GDM1 (cell line): ENCODE results near the gene KCTD1.

Experiments
- DNase-seq: peaks from one replicate; lab custom pipeline; 2025; lab: John Stamatoyannopoulos, UW

KCTD1 gene

DNA sequence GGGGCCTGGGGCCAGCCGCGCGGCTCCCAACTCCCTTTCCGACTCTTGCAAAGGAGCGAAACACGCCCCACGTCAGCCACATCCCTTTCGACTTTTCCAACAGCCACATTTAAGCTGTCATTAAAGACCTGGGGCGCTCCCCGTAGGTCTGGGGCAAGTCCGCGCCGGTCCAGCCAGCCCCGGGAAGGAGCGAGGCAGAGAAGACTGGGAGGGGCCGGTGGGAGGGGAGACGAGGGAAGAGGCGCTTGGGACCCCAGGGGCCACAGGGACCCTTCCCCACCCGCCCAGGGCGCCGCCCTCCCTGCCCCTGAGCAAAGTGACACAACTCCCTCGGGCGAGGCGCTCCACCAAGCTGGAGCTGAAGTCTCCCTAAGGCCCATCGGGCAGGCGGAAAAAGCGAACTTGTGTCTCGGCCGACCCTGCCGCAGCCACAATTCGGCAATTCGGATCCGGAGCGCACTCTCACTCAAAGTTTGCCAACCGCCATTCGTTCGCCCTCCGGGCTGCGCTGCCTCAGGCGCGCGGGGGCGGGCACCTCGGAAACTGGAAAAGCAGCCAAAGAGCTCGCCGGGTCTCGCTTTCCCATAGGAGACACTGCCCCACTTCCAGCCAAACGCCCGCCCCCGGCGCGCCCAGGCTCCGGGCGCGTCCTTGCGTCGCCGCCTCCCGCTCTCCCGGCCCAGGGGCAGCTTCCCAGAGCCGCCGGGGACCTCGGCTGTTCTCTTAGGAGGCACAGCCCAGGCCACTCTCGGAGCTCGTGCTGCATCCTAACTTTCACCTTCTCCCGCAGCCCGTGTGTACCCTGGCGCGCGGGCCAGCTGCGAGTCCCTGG is 1.1 kb upstream of the KCTD1 start:
- no peak for DNase-seq

DNA sequence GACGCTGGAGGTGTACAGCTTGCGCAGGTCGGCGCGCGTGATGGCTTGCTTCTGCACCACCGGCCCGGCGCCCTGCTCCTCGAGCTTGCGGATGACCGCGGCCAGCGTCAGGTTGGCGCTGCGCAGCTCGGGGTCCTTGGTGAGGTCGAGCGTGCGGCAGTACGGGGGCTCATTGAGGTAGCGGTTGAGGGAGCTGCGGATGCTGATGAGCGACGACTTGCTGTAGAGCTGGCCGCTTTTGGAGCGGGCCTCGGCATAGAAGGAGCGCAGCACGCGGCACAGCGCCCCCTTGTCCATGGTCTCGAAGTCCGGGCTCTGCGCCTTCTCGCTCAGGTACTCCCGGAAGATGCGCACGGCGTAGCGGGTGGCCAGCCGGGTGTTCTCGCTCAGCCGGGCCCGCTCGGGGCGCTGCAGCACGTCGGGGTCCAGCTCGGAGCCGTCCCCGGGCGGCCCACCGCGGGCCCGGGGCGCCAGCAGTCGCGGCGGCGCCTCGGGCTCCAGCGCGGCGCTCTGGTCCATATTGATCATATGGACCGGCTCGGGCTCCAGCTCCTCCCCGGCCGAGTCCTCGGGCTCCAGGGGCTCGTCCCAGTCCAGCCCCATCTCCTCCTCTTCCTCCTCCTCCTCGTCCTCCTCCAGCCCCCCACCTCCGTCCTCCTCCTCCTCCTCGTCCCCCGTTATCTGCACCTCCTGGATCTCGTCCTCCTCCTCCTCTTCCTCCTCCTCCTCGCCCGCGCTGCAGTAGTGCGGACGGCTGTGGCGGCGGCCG is 523 bp downstream of the KCTD1 start:
- no peak for DNase-seq

DNA sequence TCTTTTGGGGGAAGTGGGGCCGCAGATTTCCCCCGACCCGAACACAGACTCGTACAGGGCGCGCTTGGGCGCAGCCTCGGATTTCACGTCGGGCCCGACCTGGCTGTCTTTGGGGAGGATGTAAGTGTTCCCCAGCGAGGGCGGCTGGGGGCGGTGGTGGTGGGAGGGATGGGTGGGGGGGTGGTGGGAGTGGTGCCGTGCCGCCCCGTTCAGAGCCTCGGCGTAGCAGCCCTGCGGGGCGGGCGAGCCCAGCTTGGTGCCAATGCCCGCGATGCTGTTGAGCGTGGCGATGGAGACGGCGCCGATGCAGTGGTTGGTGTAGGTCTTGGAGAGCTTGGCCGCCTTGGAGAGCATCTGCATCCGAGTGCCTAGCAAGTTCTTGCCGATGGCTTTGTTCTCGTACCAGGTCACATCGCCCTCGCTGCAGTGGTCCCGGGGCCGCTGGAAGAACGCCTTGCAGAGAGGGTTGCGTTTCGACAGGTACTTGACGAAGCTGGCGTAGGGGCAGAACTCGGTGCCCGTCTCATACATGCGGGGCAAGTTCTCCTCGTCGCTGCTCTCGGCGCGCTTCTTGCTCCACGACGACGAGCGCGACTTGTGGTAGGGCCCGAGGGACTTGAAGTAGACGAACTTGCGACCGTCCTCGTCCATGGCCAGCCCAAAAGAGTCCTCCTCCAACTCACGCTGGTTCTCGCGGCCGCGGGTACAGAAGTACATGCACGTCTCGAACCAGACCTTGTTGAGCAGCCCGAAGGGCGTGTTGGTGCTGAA is 1.3 kb downstream of the KCTD1 start:
- no peak for DNase-seq

DNA sequence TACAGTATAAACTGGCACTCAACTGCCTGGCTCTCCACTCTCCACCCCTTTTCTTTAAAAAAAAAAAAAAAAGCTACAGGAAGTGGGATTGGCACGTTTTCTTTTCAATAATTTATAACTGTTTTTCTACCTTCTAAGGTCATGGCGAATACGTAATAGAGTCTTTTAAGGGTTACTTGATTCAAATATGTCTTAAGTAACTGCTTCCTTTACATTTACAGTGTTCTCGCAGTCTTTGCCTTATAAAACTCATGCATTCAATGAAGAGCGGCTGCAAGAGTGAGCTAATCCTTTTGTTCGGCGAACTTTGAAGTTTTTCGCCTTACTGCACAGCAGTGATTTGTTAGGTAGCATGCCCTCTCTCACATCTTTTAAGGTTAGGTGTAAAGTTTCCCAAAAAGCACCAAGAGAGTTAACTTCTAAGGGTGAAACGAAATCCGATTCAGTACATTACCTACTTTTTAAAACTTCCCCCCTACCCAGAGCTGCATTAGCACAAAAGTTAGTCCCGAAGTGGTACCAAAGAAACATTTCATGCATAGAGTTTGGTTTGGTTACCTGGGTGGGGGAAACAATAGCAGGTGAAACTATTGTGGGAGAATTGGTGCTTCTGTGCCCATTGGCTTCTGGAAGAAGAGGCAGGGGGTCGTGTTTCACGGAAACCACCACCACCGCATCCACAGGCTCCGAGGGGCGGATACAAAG is 2.0 kb downstream of the KCTD1 start:
- no peak for DNase-seq

- DNase-seq, result no peak
Observed at GRCh38 chr18:26545335-26546123, 2.8 kb downstream of the KCTD1 start.

DNA sequence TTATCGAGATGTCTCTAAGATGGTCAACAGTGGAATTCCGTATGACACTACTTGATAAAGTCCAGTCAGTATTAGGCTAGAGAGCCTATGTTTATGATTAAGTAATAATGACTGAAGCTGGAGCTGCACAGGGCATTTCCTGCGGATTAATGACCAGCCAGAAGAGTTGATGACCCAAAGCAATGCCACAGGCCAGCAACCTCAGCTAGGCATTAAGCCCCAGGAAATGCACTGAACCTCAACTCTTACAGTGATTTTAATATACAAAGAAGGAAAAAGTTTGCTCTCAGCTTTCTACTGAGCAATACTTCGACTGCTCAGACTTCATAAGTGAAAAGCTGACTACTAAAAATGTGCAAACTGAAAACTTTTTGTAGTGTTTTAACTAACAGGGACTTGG is 3.9 kb downstream of the KCTD1 start:
- no peak for DNase-seq

DNA sequence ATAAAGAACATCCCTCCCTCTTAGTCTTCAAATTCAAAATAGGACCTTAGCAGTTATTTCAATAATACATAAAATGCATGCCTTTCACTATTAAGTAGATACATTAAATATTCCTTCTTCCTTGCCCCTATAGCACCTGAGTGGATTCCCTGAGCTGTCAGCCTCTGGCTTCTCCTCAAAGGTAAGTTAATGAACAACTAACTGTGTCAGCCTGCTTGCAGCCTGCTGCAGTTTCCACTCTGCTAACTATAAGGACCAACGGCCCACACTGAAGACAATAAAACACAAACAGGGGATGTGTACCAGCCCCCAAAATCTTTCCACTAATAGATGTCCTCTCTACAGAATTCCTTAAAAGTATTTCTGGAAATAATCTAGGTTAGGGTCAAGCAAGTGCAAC is 5.0 kb downstream of the KCTD1 start:
- no peak for DNase-seq

GRCh38 chr18:26540043-26540628 is 8.2 kb downstream of the KCTD1 start:
- DNase-seq, result no peak

DNA sequence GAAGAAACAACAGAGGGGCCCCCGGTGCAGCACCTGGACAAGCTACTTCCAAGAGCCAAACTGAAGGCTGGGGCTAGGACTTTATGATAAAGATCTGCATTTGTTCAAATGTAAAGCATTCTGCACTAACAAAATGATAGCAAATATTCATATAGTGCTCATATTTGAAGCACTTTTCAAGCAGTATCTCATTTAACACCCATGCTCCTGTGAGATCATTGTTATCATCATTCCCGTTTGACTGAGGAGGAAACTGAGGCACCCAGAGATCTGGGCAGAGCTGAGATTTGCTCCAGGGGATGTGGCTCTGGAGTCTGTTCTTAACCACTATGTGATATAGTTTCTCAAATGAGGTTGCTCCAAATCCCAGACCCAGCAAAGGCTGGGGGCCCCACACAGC is 9.8 kb downstream of the KCTD1 start:
- no peak for DNase-seq

- no peak for DNase-seq
Observed at GRCh38 chr18:26536664-26537063, 11.7 kb downstream of the KCTD1 start.

- no peak for DNase-seq
Observed at GRCh38 chr18:26536032-26536431, 12.3 kb downstream of the KCTD1 start.

- DNase-seq, result no peak
Observed at GRCh38 chr18:26535630-26536029, 12.7 kb downstream of the KCTD1 start.

- no peak for DNase-seq
Observed at GRCh38 chr18:26532367-26533340, 15.7 kb downstream of the KCTD1 start.

GRCh38 chr18:26531605-26532298 is 16.6 kb downstream of the KCTD1 start:
- DNase-seq, result no peak

DNA sequence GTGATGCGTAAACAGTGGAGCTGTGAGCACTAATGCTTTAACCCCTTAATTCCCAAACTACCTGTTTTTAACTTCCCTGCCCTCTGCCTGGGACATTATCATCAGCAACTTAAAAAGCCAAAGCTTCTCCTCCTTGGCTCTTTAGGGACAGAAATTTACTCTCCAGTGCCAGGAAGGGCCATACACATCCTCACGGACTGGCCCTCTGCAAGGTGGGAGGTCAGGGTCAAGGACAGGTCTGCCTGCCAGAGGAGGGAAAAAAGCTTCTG is 21.5 kb downstream of the KCTD1 start:
- DNase-seq, result no peak

- DNase-seq, result no peak
Observed at GRCh38 chr18:26526128-26526965, 22.0 kb downstream of the KCTD1 start.

DNA sequence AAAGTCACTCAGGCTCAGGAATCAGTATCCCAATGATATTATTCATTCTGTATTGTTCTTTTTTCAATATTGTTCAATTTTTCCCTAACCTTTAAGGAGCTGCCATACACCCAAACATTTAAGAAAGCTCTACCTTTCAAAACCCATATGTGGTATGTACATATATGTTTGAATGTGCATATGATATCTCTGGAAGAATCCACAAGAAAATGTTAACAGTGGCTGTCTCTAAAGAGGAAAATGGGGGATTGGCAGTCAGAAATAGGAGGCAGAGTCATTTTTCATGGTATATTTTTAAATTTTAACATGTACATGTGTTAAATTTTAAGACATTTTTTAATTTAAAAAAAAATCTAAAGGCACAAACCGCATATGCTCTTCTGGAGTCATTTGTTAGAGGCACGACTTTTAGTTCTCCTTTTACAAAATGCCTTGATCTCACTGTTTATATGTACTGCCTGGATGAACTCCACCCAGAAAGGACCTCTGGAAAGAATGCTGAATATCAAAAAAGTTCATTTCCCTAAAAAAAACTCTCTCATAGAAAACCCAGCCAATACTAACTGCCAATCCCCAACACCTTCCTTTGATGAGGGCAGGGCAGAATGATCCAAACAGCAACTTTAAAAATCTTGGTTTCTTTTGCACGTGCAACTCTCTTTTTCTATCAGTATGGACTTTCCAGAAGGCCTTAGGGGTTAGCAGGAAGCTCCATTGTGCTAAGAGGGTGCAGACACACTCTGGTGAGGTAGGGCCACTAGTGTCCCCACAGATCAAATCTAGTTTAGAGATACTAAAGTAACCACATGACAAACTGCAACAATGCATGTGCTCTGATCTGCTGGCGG is 23.6 kb downstream of the KCTD1 start:
- DNase-seq, result no peak
